Activated CD8-positive, alpha-beta memory T cell treated with anti-CD3 and anti-CD28 coated beads for 1 hour (primary cell): ENCODE results near the gene SPOCK1.

Source experiments
- DNase-seq, 2 donors: peaks; one replicate each; pipeline ENCODE4 v3.0.0-alpha.2; 2020; ENCODE audit warnings: low read depth in 1 of 2; ENCODE audit errors: extremely low read depth in 1 of 2

Gene SPOCK1

GRCh38 chr5:137128012-137128411 lies 371.1 kb downstream of the SPOCK1 start:
- DNase-seq = no peak

GRCh38 chr5:137126829-137127228 lies 372.3 kb downstream of the SPOCK1 start:
- no peak for DNase-seq

- no peak for DNase-seq
These were observed 376.6 kb downstream of the SPOCK1 start for GRCh38 chr5:137122558-137122957.

- no peak for DNase-seq
These were observed 377.1 kb downstream of the SPOCK1 start for GRCh38 chr5:137122075-137122474.

DNA sequence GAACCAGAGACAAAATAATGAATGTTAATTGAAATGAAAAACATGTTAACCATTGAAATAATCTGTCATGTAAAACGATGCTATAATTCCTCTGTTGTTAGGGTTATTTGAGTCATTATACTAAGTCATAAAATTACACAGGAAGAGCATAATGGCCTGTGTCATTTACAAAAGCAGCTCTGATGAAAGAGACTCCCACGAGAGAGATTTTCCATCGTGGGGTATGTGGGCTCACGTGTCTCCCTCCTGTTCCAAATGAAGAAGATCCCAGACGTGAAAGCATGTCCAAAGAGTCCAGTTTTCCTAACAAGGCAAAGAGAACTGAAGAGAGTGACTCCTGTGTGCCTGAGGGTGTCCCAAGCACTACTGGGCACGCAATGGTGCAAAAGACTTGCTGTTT lies 379.8 kb downstream of the SPOCK1 start:
- no peak for DNase-seq

DNA sequence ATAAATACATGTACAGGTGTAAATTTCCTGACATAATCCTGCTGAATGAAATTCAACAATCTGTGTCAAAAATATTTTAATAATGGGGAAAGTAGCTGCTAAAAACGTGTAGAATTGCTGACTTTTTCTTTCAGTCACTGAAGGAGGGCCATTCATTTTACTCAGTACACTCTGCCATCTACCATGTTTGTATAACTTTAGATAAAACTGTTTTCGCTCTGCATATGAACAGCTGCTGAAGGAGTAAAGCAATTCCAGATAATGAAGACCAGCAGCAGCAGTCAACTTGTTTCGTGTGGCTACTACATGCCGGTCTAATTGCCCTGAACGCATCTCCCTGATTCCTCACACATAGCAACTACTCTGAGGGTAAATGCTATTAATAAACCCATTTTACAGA lies 380.5 kb downstream of the SPOCK1 start:
- no peak for DNase-seq

DNA sequence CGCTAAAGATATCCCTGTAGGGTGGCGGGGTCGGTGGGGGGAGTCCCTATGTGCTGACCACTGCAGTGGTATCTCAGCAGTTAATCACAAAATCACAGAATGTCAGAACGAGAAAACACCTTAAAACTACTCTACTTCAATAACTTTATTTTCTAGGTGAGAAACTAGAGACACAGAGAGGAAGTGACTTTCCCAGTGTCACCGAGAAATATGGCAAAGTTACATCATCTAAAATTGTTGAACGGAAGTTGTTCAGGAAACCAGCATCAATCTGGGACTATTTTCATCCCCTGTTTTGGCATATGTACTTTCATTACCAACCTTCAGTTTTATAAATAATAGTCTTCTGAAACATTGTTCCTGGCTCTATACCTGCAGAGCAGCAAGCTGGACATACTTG lies 384.0 kb downstream of the SPOCK1 start:
- no peak for DNase-seq

- DNase-seq = no peak
These were observed 384.6 kb downstream of the SPOCK1 start for GRCh38 chr5:137114529-137114928.

DNA sequence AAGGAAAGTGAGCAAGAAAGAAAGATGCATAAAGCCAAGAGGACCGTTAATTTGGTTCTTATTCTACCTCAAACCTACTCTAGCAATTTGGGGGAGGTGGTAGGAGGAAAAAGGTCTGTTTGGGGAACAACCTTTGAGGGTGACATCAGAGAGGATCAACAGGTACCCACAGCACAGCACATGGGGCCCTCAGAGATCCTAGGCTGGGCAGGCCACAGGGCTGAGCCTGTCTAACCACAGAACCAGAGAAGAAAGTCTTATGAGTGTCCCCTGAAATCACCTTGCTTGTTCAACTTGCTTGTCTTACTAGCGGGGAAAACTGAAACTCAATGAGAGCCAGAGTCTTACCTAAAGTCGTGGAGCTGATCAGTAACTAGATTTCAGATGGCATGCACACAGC lies 385.2 kb downstream of the SPOCK1 start:
- DNase-seq = no peak

- DNase-seq = no peak
These were observed 386.0 kb downstream of the SPOCK1 start for GRCh38 chr5:137113161-137113560.

GRCh38 chr5:137105351-137106035 lies 393.6 kb downstream of the SPOCK1 start:
- DNase-seq = no peak

DNA sequence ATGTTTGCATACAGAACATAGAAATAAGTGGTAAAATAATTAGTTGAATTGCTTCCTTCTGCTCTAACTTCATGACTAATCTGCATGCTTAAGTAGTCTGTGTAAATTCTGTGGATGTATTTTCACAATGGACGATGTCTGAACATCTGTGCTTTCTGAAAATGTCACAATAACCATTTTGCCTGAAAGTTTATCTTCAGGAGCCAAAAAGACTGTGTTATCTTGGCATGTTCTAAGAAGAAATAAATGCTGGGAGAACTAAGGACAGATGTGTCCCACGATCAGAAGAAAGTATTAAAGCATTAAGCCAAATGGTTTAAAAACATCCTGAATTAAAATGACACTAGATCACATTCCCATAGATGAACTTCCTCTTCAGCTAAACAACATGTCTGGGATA lies 397.6 kb downstream of the SPOCK1 start:
- no peak for DNase-seq

DNA sequence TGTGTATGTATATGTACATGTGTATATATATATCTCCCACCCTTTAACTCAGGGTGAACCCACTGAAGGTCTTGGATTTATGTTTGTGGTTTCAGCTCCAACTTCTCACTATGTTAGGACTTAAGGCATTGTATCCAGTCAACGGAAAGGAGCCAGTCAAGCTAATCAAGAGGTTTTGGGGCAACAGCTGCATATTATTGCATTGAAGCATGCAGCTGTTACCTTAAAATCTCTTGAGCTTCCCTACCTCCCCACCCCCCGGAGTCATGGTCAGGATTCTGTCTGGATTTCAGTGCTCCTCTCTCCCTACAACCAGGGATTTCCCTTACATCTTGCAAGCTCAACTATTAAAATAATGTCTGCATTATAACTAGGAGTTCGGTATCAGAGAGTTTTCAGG lies 399.5 kb downstream of the SPOCK1 start:
- DNase-seq = no peak

GRCh38 chr5:137098663-137099062 lies 400.5 kb downstream of the SPOCK1 start:
- DNase-seq = no peak

DNA sequence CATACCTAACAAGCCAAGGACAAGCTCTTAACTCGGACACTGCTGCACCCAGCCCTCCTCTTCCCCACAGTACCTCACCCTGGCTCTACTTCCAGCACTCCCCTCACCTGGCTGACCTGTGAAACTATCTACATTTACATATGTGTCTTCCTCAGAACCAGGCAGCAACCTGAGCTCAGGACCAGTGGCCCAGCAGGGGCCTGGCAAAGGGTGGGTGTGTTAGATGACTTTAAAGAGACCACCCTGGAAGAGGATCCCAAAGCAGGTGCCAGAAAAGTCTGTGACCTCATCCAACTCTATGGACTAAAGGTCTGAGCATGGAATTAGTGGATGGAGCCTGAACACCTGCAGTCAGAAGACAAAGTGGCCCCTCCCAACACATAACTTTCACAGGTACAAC lies 400.9 kb downstream of the SPOCK1 start:
- no peak for DNase-seq

GRCh38 chr5:137097203-137097602 lies 401.9 kb downstream of the SPOCK1 start:
- DNase-seq = no peak

GRCh38 chr5:137096149-137097103 lies 402.7 kb downstream of the SPOCK1 start:
- no peak for DNase-seq

DNA sequence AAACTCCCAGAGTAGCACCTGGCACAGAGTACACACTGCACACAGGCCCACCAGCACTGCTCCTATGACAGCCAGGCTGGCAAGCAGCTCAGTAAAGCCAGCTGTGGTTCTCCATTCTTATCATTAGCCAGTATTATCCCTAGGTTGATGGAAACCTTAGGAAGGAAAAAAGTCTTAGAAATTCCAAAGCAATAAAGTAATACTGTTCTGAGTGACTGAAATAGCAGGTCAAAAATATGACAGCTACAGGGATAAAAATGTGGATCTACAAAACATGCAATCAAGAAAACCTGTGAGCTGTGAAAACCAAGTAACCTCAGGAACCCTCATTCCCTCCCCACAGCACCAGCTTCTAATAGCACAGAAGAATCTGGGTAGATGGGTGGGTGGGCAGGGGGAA lies 403.5 kb downstream of the SPOCK1 start:
- no peak for DNase-seq

GRCh38 chr5:137092831-137093230 lies 406.3 kb downstream of the SPOCK1 start:
- no peak for DNase-seq

DNA sequence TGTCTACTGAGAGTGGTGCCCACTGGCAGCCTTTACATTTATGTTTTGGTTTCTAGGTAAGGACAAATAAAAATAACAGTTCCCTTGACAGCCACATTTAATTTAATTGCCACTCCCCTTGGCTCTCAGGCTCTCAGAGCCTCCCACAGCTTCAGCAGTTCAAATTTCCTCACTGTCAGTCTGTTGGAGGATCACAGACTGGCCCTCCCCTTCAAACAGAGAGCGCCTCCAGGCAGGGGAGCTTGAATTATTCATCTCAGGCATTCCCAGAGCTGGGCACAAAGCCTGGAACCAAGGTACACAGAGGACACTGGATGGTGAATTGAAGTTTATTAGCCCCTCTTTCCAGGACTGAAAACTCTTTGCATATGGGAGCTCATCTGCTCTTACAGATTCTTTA lies 407.7 kb downstream of the SPOCK1 start:
- no peak for DNase-seq

GRCh38 chr5:137090721-137091120 lies 408.4 kb downstream of the SPOCK1 start:
- no peak for DNase-seq

DNA sequence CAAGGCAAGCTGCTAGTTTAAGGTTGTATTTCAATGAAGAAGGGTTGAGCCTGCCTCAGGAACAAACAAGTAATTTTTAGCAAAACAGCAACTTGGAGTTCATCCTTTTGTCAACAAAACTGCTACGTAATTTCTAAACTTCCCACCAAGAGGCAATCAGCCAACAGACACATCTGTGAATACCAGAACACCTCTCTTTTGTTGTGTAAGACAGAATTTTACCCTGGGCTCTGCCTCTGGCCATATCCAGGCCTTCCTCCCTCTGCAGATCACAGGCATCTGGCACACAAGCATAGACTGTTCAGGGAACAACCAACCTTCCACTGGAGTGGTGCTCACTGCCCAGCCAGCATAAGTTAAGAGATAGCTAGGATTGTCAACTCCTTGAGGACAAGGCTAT lies 409.0 kb downstream of the SPOCK1 start:
- DNase-seq = no peak
